ENCODE results near the gene SDHAF2.
"Not testable (repeated sequence)": the region's sequence is repeated elsewhere in the genome, so short reads cannot be mapped to it uniquely, and the experiment has no call there.

Gene SDHAF2

GRCh38 chr11:61425367-61426131 lies 4.4 kb upstream of the SDHAF2 start:
- no peak for DNase-seq

GRCh38 chr11:61429346-61429690 lies 606 bp upstream of the SDHAF2 start:
- DNase-seq: peak; percentile 76

GRCh38 chr11:61430839-61431238 lies 915 bp downstream of the SDHAF2 start:
- DNase-seq: not testable (repeated sequence)

- DNase-seq: no peak
Observed at GRCh38 chr11:61437496-61437895, 7.6 kb downstream of the SDHAF2 start.

GRCh38 chr11:61439615-61440014 lies 9.7 kb downstream of the SDHAF2 start:
- DNase-seq: no peak

- DNase-seq: no peak
Observed at GRCh38 chr11:61442616-61443015, 12.7 kb downstream of the SDHAF2 start.

GRCh38 chr11:61445516-61445915 lies 15.6 kb downstream of the SDHAF2 start:
- no peak for DNase-seq

GRCh38 chr11:61446211-61446651 lies 16.3 kb downstream of the SDHAF2 start:
- DNase-seq: peak; percentile 65

- DNase-seq: no peak
Observed at GRCh38 chr11:61447601-61448551, 18.0 kb downstream of the SDHAF2 start.

GRCh38 chr11:61448552-61448927 lies 18.6 kb downstream of the SDHAF2 start:
- DNase-seq: no peak

GRCh38 chr11:61452825-61453224 lies 22.9 kb downstream of the SDHAF2 start:
- DNase-seq: no peak

- DNase-seq: no peak
Observed at GRCh38 chr11:61453695-61454094, 23.8 kb downstream of the SDHAF2 start.

- DNase-seq: no peak
Observed at GRCh38 chr11:61454520-61454919, 24.6 kb downstream of the SDHAF2 start.

GRCh38 chr11:61460474-61460881 lies 30.6 kb downstream of the SDHAF2 start:
- no peak for DNase-seq

- DNase-seq: no peak
Observed at GRCh38 chr11:61460986-61461385, 31.1 kb downstream of the SDHAF2 start.

GRCh38 chr11:61467602-61468001 lies 37.7 kb downstream of the SDHAF2 start:
- not testable (repeated sequence) for DNase-seq

GRCh38 chr11:61468002-61468401 lies 38.1 kb downstream of the SDHAF2 start:
- DNase-seq: no peak

- DNase-seq: no peak
Observed at GRCh38 chr11:61472282-61472681, 42.4 kb downstream of the SDHAF2 start.

- DNase-seq: no peak
Observed at GRCh38 chr11:61472868-61473267, 42.9 kb downstream of the SDHAF2 start.

GRCh38 chr11:61473370-61474012 lies 43.6 kb downstream of the SDHAF2 start:
- DNase-seq: no peak

- DNase-seq: no peak
Observed at GRCh38 chr11:61474013-61474643, 44.2 kb downstream of the SDHAF2 start.

GRCh38 chr11:61475433-61475832 lies 45.5 kb downstream of the SDHAF2 start:
- no peak for DNase-seq

- DNase-seq: no peak
Observed at GRCh38 chr11:61476371-61476770, 46.4 kb downstream of the SDHAF2 start.
